ENCODE measurements around the gene DNAJC30.

- TF ChIP-seq CTCF (IDR thresholded peaks at IDR 0.05) (no peak), POLR2A (IDR thresholded peaks at IDR 0.05) (no peak)
Observed at GRCh38 chr7:73722785-73723184, 39.5 kb upstream of the DNAJC30 start.

All from adrenal gland (tissue), 5 donors.